NCI-H526 (cell line): Measurements from ENCODE around the gene HFM1.
"Not testable (repeated sequence)": the region's sequence is repeated elsewhere in the genome, so short reads cannot be mapped to it uniquely, and the experiment has no call there.

Source experiments
- DNase-seq, 2 experiments: peaks; one replicate each; lab custom pipeline; 2025; lab: John Stamatoyannopoulos, UW

Gene HFM1, protein sequence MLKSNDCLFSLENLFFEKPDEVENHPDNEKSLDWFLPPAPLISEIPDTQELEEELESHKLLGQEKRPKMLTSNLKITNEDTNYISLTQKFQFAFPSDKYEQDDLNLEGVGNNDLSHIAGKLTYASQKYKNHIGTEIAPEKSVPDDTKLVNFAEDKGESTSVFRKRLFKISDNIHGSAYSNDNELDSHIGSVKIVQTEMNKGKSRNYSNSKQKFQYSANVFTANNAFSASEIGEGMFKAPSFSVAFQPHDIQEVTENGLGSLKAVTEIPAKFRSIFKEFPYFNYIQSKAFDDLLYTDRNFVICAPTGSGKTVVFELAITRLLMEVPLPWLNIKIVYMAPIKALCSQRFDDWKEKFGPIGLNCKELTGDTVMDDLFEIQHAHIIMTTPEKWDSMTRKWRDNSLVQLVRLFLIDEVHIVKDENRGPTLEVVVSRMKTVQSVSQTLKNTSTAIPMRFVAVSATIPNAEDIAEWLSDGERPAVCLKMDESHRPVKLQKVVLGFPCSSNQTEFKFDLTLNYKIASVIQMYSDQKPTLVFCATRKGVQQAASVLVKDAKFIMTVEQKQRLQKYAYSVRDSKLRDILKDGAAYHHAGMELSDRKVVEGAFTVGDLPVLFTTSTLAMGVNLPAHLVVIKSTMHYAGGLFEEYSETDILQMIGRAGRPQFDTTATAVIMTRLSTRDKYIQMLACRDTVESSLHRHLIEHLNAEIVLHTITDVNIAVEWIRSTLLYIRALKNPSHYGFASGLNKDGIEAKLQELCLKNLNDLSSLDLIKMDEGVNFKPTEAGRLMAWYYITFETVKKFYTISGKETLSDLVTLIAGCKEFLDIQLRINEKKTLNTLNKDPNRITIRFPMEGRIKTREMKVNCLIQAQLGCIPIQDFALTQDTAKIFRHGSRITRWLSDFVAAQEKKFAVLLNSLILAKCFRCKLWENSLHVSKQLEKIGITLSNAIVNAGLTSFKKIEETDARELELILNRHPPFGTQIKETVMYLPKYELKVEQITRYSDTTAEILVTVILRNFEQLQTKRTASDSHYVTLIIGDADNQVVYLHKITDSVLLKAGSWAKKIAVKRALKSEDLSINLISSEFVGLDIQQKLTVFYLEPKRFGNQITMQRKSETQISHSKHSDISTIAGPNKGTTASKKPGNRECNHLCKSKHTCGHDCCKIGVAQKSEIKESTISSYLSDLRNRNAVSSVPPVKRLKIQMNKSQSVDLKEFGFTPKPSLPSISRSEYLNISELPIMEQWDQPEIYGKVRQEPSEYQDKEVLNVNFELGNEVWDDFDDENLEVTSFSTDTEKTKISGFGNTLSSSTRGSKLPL (N-terminal part only)

GRCh38 chr1:91404151-91405012 lies at the start of gene HFM1:
TSS of gene HFM1 (minus strand) at chr1:91404837. CDS start at chr1:91401082, 3,755 bp downstream.
- DNase-seq: peak; percentile 72 to 94

GRCh38 chr1:91454136-91454535 lies 49.5 kb upstream of the HFM1 start:
- no peak for DNase-seq

- peak in 1 of 2 experiments; percentile 12 for DNase-seq
Observed at GRCh38 chr1:91450260-91450659, 45.6 kb upstream of the HFM1 start.

- not testable (repeated sequence) for DNase-seq
Observed at GRCh38 chr1:91447782-91448181, 43.1 kb upstream of the HFM1 start.

- DNase-seq: not testable (repeated sequence)
Observed at GRCh38 chr1:91441980-91442379, 37.3 kb upstream of the HFM1 start.

DNA sequence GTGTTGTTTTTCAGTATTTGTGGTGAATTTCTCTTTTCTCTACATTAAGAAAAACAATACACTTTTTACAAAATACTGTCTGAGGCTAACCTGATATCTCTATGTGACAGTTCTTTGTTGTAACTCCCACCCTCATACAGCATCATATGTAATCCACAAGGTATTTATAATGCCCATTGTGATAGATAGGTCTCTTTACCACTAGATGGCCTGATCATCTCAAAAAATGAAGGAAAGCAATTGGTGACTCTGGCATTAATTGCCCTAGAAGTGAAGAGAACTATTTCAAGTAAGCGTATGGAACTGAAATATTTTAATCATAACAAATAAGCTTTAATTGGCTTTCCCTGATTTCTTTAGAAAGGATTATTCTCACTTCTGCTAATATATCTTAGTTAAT lies 36.2 kb upstream of the HFM1 start:
- DNase-seq: peak; percentile 15 to 26

DNA sequence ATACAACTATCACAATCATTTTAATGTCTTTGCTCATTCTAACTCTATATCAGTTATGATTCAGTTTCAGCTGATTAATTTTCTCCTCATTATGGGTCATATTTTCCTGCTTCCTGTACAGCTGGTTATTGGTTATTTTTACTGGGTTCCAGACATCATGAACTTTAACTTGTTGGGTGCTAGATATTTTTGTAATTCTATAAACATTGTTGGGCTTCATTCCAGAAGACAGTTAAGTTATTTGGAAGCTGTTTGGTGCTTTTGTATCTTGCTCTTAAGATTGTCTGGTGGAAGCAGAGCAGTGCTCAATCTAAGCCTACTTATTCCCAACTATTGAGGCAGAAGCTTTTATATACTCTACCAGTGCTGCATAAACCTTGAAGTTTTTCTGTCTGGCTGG lies 34.4 kb upstream of the HFM1 start:
- DNase-seq: no peak

DNA sequence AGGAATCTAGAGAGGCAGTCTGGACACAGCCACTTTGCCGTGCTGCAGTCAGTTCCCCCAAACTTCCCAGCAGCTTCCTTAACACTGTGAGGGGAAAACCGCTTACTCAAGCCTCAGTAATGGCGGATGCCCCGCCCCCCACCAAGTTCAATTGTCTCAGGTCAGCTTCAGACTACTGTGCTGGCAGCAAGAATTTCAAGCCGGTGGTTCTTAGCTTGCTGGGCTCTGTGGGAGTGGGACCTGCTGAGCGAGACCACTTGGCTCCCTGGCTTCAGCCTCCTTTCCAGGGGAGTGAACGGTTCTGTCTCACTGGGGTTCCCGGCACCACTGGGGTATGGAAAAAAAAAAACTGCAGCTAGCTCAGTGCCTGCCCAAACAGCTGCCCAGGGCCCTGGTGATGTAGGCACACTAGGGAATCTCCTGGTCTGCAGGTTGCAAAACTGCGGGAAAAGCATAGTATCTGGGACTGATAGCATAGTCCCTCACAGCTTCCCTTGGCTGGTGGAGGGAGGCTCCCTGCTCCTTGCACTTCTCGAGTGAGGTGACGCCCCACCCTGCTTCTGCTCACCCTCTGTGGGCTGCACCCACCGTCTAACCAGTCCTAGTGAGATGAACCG lies 23.7 kb upstream of the HFM1 start:
- peak in 1 of 2 experiments; percentile 30 for DNase-seq

DNA sequence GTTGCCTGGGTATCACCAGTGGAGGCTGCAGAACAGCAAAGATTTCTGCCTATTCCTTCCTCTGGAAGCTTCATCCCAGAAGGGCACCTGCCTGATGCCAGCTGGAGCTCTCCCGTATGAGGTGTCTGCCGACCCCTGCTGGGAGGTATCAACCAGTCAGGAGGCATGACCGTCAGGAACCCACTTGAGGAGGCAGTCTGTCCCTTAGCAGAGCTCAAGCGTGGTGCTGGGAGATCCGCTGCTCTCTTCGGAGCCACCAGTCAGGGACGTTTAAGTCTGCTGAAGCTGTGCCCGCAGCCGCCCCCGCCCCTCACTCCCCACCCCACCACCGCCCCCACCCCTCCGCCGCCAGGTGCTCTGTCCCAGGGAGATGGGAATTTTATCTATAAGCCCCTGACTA lies 23.1 kb upstream of the HFM1 start:
- peak; percentile 9 to 38 for DNase-seq

DNA sequence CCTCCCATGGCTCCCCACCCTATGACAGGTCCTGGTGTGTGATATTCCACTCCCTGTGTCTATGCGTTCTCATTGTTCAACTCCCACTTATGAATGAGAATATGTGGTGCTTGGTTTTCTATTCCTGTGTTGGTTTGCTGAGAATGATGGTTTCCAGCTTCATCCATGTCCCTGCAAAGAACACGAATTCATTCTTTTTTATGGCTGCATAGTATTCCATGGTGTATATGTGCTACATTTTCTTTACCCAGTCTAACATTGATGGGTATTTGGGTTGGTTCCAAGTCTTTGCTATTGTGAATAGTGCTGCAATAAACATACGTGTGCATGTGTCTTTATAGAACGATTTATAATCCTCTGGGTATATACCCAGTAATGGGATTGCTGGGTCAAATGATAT lies 17.9 kb upstream of the HFM1 start:
- not testable (repeated sequence) for DNase-seq

GRCh38 chr1:91412371-91412770 lies 7.7 kb upstream of the HFM1 start:
- no peak for DNase-seq

DNA sequence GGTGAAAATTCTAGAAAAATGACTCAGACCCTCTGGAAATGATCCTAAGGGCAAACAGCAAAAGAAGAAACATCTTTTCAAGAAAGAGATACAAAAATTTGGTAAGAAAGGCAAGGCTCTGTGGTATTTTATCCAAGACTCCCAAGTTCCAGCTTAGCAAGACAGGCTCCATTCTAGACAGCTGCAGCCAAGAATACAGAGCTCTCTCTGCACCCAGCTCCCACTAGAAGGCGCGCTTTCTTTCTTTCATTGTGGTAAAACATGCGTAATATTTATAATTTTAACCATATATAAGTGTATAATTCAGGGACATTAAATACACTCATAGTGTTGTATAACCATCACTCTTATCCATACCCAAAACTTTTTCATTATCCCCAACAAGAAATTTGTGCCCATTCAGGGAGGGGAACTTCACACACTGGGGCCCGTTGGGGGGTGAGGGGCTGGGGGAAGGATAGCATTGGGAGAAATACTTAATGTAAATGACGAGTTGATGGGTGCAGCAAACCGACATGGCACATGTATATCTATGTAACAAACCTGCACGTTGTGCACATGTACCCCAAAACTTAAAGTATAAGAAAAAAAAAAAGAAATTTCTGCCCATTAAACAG lies 2.2 kb upstream of the HFM1 start:
- DNase-seq: no peak

DNA sequence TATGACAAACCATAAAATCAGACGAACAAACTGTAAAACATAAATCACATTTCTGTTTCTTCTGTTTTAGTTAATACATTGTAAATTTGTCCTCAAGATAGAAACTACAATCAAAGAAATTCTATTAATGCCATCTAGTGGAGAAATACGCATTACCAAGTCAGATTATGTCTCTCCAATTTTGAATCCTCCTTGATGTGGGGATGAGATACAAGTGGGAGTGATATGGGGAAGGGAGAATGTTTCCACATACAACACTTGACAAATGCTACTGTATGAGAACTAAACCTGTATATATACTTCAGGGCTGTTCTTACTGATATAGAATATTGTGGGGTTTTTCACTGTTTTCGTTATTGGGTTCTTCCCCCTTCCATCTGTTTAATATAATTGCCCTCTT lies 2.6 kb downstream of the HFM1 start:
- DNase-seq: peak; percentile 33 to 55

GRCh38 chr1:91400133-91400725 lies 4.4 kb downstream of the HFM1 start:
- DNase-seq: no peak

GRCh38 chr1:91398291-91398690 lies 6.3 kb downstream of the HFM1 start:
- DNase-seq: no peak

GRCh38 chr1:91397605-91398004 lies 7.0 kb downstream of the HFM1 start:
- no peak for DNase-seq

DNA sequence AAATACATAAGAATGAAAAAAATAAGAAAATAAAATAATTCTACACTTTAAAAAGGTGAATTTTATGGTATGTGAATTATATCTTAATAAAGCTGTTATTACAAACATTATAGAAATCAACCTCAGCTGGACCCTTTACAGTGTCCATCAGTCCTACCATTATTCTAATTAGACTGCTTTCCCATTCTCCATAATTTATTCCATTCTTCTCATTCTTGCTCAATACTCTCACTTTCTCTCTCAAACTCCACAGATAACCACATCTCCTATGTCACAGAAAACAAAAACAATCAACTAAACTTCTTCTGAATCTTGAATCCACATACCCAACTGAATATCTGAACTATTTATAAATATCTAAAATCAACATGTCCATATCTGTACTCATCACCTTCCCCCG lies 11.6 kb downstream of the HFM1 start:
- no peak for DNase-seq

DNA sequence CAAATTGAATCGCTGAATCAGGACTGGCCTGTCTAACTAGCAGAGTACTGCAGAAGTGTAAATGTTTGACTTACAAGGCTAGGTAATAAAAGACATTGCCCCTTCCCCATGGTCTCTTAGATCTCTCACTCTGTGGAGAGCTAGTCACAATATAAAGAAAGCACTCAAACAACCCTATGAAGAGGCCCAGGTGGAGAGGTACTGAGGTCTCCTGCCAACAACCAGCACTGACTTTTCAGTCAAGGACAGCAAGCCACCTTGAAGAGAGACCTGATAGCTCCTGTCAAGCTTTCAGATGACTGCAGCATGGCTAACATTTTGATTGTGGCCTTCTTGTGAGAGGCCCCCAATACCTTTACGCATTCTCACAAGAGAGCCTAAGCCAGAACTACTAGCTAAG lies 18.5 kb downstream of the HFM1 start:
- DNase-seq: no peak

DNA sequence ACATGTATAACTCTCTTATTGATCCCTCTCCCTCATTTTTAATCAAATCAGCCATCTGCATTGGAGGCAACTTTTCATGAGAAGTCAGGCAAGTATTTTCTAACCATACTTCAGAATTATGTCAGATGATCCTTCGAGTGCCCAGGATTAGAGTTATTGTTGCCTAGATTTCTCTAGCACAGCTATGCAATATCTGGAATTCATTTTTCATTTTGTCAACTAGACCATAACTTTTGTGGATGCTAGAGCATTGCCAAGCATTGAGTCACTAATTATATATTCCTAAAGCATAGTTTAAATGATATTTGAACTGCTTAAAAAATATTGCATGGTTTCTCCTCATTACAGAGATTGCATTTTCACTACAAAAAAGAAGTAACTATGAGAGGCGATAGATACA lies 21.2 kb downstream of the HFM1 start:
- DNase-seq: no peak

DNA sequence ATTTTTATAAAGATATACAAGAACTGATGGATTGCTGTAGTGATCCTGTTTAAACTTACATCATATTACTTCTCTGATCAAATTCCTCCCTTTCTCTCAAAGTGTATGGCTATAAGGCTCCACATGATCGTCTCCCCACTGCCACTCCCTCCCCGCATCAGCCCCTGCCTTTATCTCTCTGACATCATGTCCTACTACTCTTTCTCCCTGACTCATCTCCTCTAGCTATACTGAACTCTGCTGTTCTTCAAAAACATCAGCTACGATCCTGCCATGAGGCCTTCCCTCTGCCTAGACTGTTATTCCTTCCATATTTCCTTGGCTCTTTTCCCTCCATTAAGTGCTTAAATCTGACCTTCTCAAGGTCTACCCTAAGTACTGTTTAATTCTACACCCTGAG lies 22.8 kb downstream of the HFM1 start:
- no peak for DNase-seq
